Epithelial cell of esophagus (primary cell): ENCODE measurements around the gene CFD.

Experiments used
- DNase-seq: peaks from one replicate; pipeline ENCODE4 v3.0.0; 2010; ENCODE audit warnings: low read depth
- H3K4me3 ChIP-seq: 2 replicates; pipeline ENCODE4 v1.5.1; 2011; ENCODE audit warnings: mild to moderate bottlenecking, low read length, control low read depth
- TF ChIP-seq, protein P1 (sequence below): IDR thresholded peaks from 2 replicates; pipeline ENCODE4 v1.5.1; 2011; ENCODE audit warnings: low read depth, mild to moderate bottlenecking, low read length, control low read depth, inconsistent platforms; ENCODE audit not compliant: insufficient read depth; ENCODE audit errors: missing control alignments

CFD gene

DNA sequence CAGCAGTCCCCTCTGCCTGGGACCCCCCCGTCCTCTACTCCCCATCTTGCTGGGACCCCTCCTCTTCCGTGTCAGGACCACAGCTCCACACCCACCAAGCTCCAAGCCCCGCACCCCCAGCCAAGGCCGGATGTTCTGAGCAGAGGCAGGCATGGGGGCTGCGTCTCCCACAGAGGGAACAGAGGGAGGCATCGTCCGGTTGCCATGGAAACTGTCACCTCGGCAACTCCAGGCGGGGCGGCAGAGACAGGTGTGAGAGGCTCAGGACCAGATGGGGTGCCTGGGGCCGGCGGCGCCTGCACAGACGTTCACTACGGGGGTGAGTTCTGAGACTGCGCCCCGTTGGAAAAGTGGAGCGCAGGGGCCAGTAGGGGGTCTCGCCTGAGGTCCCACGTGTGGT is 39.2 kb downstream of the CFD start:
- no peak for DNase-seq
- H3K4me3 ChIP-seq: no peak overlapping the region
- TF ChIP-seq, protein P1, sequence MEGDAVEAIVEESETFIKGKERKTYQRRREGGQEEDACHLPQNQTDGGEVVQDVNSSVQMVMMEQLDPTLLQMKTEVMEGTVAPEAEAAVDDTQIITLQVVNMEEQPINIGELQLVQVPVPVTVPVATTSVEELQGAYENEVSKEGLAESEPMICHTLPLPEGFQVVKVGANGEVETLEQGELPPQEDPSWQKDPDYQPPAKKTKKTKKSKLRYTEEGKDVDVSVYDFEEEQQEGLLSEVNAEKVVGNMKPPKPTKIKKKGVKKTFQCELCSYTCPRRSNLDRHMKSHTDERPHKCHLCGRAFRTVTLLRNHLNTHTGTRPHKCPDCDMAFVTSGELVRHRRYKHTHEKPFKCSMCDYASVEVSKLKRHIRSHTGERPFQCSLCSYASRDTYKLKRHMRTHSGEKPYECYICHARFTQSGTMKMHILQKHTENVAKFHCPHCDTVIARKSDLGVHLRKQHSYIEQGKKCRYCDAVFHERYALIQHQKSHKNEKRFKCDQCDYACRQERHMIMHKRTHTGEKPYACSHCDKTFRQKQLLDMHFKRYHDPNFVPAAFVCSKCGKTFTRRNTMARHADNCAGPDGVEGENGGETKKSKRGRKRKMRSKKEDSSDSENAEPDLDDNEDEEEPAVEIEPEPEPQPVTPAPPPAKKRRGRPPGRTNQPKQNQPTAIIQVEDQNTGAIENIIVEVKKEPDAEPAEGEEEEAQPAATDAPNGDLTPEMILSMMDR: no peak

DNA sequence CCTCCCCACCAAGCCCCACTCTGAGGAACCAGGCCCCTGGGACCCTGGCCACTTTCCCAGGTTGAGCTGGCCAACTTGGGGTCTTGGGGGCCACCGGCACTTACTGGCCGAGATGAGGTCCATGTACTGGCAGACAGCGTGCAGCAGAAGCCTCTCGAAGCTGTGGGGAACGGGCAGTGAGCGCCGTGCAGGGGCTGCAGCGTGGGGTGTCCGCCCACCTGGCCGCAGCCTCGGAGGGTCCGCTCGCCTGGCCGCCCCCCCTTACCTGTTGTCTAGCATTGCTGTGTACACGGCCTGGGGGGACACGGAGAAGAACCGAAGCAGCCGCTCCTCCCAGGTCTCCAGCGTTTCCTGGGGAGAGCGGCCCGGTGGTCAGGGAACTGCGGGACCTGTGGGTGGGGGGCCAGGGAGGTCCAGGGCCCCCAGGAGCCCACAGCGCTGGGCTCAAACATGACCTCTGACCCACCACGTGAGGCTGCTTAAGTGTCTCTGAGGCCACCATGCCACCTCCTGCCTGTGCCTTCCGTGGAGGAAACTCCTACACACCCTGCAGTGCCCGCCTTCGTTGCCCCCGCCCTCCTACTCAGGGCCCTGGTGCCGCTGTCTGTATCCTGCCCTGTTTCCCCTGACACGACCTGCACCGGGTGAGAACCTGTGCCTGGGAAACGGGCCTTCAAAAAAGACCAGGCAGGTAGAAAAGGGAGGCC is 40.0 kb downstream of the CFD start:
- no peak for DNase-seq
- H3K4me3 ChIP-seq: no peak overlapping the region
- TF ChIP-seq, protein P1: no peak

- no peak overlapping the region for H3K4me3 ChIP-seq
- TF ChIP-seq, protein P1: no peak
- no peak for DNase-seq
Measured at GRCh38 chr19:900043-900301, 40.5 kb downstream of the CFD start.

- H3K4me3 ChIP-seq: no peak overlapping the region
- TF ChIP-seq, protein P1: no peak
- DNase-seq: peak; percentile 53
Measured at GRCh38 chr19:900302-901111, 41.0 kb downstream of the CFD start.

GRCh38 chr19:901216-902092 is 42.0 kb downstream of the CFD start:
- no peak for DNase-seq
- H3K4me3 ChIP-seq: no peak overlapping the region
- TF ChIP-seq, protein P1: no peak

GRCh38 chr19:902093-902370 is 42.6 kb downstream of the CFD start:
- no peak overlapping the region for H3K4me3 ChIP-seq
- DNase-seq: no peak
- TF ChIP-seq, protein P1: no peak
